Prostate gland (tissue), 2 donors: ENCODE measurements around the gene CCDC32.

Source experiments
- CTCF ChIP-seq, 4 experiments: fragments of 200-600 bp in 2 of 4; fragments of 450-650 bp in 2 of 4; sonication (generic) in 2 of 4; IDR thresholded peaks; 1 replicate in 3 of 4; 2 replicates in 1 of 4; pipeline ENCODE4 v1.5.1; 2016 to 2019; ENCODE audit warnings: antibody characterized with exemption in 4 of 4, mild to moderate bottlenecking in 2 of 4, moderate library complexity in 2 of 4
- POLR2A ChIP-seq: fragments of 450-650 bp; IDR thresholded peaks from one replicate; pipeline ENCODE4 v1.6.1; 2016; ENCODE audit warnings: antibody characterized with exemption, mild to moderate bottlenecking

- no peak for TF ChIP-seq CTCF (IDR thresholded peaks at IDR 0.05)
- TF ChIP-seq POLR2A, result no peak
Observed at GRCh38 chr15:40516322-40516721, 48.5 kb downstream of the CCDC32 start.
